ENCODE measurements around the gene CLDN6. TPM values are rescaled to one million over a fixed set of nuclear protein-coding genes. Genes with fewer than 3 reads are reported as not detected.

Gene CLDN6
- total RNA-seq, 2 experiments from 2014 or later = not detected

DNA sequence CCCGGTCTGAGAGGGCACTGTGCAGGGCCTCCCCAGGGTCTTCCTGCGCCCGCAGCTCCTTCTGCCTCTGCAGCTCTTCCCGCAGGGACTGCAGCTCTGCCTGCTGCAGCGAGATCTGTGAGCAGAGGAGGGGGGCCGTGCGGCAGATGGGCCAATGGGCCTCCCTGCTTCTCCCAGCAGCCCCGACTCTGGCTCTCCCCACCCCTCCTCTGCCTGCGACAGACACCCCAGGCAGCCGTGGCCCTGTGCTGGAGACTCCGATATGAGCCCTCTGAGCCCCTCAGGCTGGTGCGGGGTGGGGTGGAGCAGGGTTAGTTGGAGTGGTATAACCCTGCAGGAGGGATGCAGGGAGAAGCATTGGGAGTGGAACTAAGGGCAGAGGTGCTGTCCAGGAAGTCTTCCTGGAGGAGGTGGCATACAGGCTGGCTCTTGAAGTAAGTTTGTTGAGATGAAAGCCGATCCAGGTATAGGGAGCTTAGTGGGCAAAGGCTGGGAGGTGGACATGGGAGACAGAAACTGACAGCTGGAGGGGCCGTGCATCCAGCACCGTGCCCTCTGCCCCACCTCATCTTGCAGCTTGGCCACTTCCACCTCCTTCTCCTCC, 10.8 kb upstream of the CLDN6 start:
- no peak overlapping the region for H3K4me3 ChIP-seq (ENCODE audit: low read depth, low read length, poor library complexity, severe bottlenecking)
- H3K4me1 ChIP-seq (ENCODE audit: insufficient read depth, low read length, poor library complexity, severe bottlenecking) = peaks cover 10% of the 10 kb centered on the region
- H3K9me2 ChIP-seq (ENCODE audit: insufficient read depth, low read length) = no peaks in the 10 kb centered on the region
- CTCF ChIA-PET (ENCODE audit: unreplicated experiment) = interaction anchor here (0.6 to 1.6 kb wide), 7 partner anchors 9 to 1067 kb away, joined by 3 to 12 read pairs (median 5); no protein-coding TSS in a partner anchor
- intact Hi-C loops (cut with micrococcal nuclease; ENCODE audit: unreplicated experiment) = loop anchor here (1.0 kb wide), 1 partner anchor 26 kb away; no protein-coding TSS in a partner anchor
- BruUV-seq (replicated peaks) = no TSS peak
- POLR2A ChIA-PET = interaction anchor here (0.6 to 1.2 kb wide), 4 partner anchors 10 to 157 kb away, joined by 3 to 4 read pairs (median 4); no protein-coding TSS in a partner anchor
- DNase-seq (ENCODE audit: low spot score) = no peak
- H3K27ac ChIP-seq (ENCODE audit: low read depth, low read length, poor library complexity, severe bottlenecking) = no peak overlapping the region
- TF ChIP-seq CTCF (conservative IDR thresholded peaks at IDR 0.05; ENCODE audit: low read length) (no peak), EZH2phosphoT487 (IDR thresholded peaks at IDR 0.05; ENCODE audit: borderline replicate concordance, low read depth, low read length) (no peak)
- no peaks in the 10 kb centered on the region for H3K79me2 ChIP-seq (ENCODE audit: insufficient read depth, low read depth, low read length)
- H2AFZ ChIP-seq (ENCODE audit: low read length) = no peak overlapping the region
- H3K9me3 ChIP-seq (ENCODE audit: low read length) = no peaks in the 10 kb centered on the region
- H3K36me3 ChIP-seq (ENCODE audit: insufficient read depth, low read length) = peaks cover 16% of the 10 kb centered on the region
- H3K4me2 ChIP-seq (ENCODE audit: low read length) = no peak overlapping the region; the same call in 1 of the 2 replicates
- no peaks in the 10 kb centered on the region; the same call in 1 of the 2 replicates for H4K20me1 ChIP-seq (ENCODE audit: insufficient read depth, low read length)

DNA sequence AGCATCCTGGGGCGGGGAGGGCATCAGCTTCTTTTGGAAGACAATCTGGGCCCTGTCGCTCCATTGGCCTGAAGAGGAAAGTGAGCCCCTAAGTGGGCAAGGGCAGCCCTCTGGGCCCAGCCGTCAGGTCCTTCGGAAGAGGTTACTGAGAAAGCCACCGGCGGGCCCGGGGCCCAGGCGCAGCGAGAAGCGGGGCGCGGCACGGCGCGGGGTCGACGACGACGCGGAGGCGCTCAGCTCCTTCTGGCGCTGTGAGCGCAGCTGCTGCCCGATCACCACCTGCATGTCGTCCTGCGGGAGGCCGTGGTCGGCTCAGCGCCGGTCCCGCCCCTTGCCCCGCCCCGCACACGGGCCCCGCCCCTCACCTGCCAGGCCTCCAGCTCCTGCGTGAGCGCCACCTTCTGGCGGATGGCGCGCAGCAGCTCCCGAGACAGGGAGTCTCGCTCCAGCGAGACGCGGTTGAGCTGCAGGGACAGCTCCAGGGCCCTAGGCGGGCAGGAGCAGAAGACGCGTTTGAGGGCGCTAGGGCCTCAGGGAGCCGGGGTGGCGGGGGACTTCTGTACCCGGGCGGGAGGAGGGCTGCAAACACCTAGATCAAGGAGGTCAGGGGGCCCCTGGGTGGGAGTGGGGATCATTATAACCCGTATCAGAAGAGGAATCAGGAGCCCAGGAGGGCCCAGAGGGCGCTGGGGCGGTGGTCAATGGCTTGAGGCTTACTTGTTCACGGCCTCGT, 10.2 kb upstream of the CLDN6 start:
- Histone ChIP-seq H4K20me1 (ENCODE audit: insufficient read depth, low read length) (no peaks in the 10 kb centered on the region; the same call in 1 of the 2 replicates), H3K79me2 (ENCODE audit: insufficient read depth, low read depth, low read length) (no peaks in the 10 kb centered on the region), H3K4me2 (ENCODE audit: low read length) (peak overlapping the region; percentile 38; the same call in 1 of the 2 replicates), H3K9me3 (ENCODE audit: low read length) (no peaks in the 10 kb centered on the region), H2AFZ (ENCODE audit: low read length) (no peak overlapping the region), H3K9me2 (ENCODE audit: insufficient read depth, low read length) (no peaks in the 10 kb centered on the region), H3K4me1 (ENCODE audit: insufficient read depth, low read length, poor library complexity, severe bottlenecking) (peaks cover 14% of the 10 kb centered on the region), H3K36me3 (ENCODE audit: insufficient read depth, low read length) (peaks cover 16% of the 10 kb centered on the region), H3K27ac (ENCODE audit: low read depth, low read length, poor library complexity, severe bottlenecking) (no peak overlapping the region), H3K4me3 (ENCODE audit: low read depth, low read length, poor library complexity, severe bottlenecking) (no peak overlapping the region)
- ChIA-PET CTCF (ENCODE audit: unreplicated experiment) (interaction anchor here (0.6 to 1.6 kb wide), 7 partner anchors 10 to 276 kb away, joined by 4 to 12 read pairs (median 5); partner anchors contain the start of gene SRRM2), POLR2A (interaction anchor here (0.6 to 1.2 kb wide), 5 partner anchors 9 to 156 kb away, joined by 3 to 4 read pairs (median 4); no protein-coding TSS in a partner anchor)
- TF ChIP-seq EZH2phosphoT487 (IDR thresholded peaks at IDR 0.05; ENCODE audit: borderline replicate concordance, low read depth, low read length) (no peak), CTCF (conservative IDR thresholded peaks at IDR 0.05; ENCODE audit: low read length) (peak; percentile 76)
- peak; percentile 90 for DNase-seq (ENCODE audit: low spot score)
- intact Hi-C loops (cut with micrococcal nuclease; ENCODE audit: unreplicated experiment) = loop anchor here (1.0 kb wide), 1 partner anchor 25 kb away; no protein-coding TSS in a partner anchor
- BruUV-seq (replicated peaks) = no TSS peak
